GM19455 (cell line): ENCODE results near the gene UPK2.
"Not testable (repeated sequence)": the region's sequence is repeated elsewhere in the genome, so short reads cannot be mapped to it uniquely, and the experiment has no call there.

Experiments
- ATAC-seq: cut with Tn5 transposase; IDR thresholded peaks from one replicate; pipeline ENCODE4 v1.9.1; 2021; ENCODE audit not compliant: unreplicated experiment

UPK2 gene

GRCh38 chr11:118984825-118985224 lies 28.7 kb downstream of the UPK2 start:
- no peak for ATAC-seq

DNA sequence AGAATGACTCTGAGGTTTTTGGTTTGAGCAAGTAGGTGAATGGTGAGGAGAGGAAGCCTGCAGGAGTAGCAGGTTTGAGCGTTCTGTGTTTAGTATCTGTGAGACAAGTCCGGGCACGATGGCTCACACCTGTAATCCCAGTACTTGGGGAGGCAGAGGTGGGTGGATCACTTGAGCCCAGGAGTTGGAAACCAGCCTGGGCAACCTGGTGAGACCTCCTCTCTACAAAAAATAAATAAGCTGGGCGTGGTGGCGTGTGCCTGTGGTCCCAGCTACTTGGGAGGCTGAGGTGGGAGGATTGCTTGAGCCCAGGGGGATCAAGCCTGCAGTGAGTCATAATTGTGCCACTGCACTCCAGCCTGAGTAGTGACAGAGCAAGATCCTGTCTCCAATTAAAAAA lies 32.2 kb downstream of the UPK2 start:
- ATAC-seq = no peak

GRCh38 chr11:118991486-118992038 lies 35.5 kb downstream of the UPK2 start:
- ATAC-seq = not testable (repeated sequence)

- peak; percentile 34 for ATAC-seq
Measured at GRCh38 chr11:118996926-118997626, 41.0 kb downstream of the UPK2 start.

- ATAC-seq = peak; percentile 88
Measured at GRCh38 chr11:118997627-118998387, 41.7 kb downstream of the UPK2 start, which contains the start of gene CENATAC. Gene CENATAC, plus strand, starts transcription at chr11:118998138. Its CDS starts 60 bp downstream, at chr11:118998198.

GRCh38 chr11:118998388-118998717 lies 42.3 kb downstream of the UPK2 start:
- peak; percentile 23 for ATAC-seq

DNA sequence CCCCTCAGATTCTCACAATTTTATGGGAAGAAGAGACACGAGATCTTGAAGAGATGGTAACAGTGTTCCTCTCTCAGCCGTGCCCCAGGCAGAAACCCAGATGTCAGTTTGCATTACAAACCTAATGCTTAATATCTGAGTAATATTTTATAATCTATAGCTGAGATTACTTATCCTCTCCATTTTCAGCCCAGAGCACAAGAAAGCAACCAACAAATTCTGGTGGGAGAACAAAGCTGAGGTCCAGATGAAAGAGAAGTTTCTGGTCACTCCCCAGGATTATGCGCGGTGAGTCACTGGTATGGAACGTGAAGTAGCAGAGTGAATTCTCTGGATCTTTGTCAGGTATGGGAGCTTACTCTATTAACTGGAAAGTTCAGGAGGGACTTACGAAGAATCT lies 42.7 kb downstream of the UPK2 start:
- ATAC-seq = no peak

- ATAC-seq = no peak
Measured at GRCh38 chr11:119000906-119001305, 44.8 kb downstream of the UPK2 start.

DNA sequence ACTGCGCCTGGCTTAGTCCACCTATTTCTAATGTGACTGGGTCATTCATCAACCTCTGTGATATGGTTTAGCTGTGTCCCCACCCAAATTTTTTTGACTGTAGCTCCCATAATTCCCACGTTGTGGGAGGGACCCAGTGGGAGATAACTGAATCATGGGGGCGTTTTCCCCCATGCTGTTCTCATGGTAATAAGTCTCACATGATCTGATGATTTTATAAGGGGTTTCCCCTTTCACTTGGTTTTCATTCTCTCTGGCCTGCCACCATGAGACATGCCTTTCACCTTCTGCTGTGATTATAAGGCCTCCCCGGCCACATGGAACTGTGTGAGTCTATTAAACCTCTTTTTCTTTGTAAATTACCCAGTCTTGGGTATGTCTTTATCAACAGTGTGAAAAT lies 50.6 kb downstream of the UPK2 start:
- no peak for ATAC-seq
